GM11168 (cell line): Measurements from ENCODE around the gene WHRN.

ENCODE experiments used
- in situ Hi-C: fragments of 300-500 bp; cut with MboI; formaldehyde crosslinking; loops from one replicate; pipeline ENCODE4 v1.12.0; 2022; ENCODE audit warnings: low sequenced_read_pairs; ENCODE audit not compliant: unreplicated experiment

Gene WHRN

DNA sequence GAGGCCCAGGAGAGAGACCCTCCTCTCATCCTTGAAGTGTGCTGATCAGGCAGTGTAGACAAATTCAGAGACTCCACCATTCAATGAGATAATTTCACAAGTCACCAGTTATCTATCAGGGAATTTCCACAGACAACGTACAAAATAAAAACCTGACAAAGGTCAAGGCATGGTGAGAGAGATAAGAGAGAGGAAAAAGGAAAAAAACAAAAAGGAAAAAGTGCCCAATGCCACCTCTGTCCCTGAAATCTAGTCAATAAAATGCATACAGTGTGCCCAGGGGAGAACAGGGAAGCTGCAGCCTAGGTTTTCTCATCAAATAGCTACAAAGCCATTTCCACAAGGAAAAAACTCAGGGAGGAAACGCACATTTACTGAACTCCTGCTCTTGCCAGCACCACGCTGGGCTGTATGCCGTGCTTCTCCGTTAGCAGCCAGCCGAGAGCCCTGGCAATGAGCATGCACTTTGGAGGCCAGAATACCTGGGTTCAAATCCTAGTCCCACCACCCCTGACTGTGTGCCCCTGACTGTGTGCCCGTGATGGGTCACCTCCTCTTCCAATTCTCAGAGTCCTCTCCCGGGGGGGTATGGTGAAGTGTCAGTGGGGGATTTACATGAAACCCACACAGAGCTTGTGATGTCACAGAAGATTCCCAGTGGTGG is 11.6 kb downstream of the WHRN start:
- in situ Hi-C loops = no loop called here

DNA sequence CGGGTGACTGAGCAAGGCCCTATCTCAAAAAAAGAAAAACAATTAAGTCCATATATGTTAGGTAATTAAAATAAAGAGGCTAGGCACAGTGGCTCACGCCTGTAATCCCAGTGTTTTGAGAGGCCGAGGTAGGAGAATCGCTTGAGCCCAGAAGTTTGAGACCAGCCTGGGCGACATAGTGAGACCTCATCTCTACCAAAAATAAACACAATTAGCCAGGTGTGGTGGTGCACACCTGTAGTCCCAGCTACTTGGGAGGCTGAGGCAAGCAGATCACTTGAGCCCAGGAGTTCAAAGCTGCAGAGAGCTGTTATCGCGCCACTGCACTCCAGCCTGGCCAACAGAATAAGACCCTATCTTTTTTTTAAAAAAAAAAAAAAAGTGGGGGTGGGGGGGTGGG is 12.3 kb downstream of the WHRN start:
- in situ Hi-C loops = no loop called here

DNA sequence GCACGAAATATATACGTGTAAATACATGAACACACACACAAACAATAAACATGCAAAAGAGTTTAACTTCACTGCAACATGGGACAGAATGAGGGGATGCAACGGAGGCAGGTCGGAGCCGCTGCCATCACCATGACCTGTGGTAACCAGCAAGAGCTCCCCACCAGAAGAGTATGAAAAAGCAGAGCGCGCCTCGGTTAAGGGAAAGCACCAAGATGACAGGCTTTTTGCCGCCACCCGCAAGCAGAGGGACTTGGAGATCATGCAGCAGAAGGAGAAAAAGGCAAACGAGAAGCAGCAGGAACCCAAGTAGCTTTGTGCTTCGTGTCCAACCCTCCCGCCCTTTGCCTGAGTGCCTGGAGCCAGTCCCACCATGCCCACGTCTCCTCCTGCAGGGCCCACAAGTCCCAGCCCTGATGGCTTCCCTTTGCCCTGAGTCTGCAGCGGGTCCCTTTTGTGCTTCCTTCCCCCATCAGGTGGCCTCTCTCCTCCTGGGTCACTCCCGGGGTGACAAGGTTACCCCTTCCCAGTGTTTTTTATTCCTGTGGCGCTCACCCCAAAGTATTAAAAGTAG is 13.8 kb downstream of the WHRN start:
- in situ Hi-C loops = no loop called here

DNA sequence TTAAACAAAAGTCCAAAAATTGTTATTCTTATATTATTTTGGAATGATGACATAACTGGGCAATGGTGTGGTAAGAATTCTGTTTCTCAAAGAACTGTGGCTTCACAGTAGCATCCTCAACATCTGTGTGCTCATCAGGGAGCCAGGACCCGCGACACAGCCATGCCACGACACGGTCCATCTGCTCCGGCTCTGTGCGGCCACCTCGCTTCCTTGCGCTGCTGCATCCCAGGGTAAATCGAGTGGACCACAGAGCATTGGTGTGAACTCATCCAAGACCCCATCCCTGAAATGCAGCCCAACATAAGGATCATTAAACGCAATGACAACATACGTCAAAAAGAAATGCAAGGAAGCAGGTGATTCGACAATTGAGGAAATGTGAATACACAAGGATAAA is 15.3 kb downstream of the WHRN start:
- in situ Hi-C loops = loop anchor here (5.0 kb wide), 1 partner anchor 157 kb away; no protein-coding TSS in a partner anchor

DNA sequence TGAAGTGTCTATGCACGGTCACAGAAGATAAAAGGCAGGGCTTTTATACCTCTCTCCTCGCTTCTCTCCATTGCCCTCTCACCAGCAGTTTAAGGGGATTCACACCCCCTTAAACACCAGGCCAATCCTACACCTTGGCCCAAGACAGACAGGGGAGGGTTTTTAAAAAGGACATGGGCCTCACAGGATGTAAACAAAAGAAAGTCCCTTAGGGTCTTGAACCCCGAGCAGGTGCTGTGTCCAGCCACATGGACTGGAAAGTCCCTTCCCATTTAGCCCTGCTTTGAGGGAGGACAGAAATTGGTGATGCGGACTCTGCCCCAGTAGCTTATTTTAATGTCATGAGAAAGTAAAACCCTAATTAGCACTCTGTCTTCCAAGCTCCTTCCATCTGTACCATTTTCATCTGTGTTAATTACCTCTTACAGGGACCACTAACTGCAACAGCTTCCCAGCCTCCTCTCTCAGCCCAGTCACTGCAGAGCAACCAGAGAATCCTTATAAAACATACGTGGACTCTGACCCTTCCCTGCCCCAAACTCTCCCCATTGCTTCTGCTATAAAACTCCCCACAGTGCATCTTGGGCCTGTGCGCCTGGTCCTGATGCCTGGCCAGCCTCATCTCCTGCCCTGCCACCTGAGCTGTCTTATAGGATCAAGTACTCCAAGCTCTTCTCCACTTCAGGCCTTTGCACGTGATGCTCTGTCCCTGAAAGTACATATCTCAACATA is 16.7 kb downstream of the WHRN start:
- in situ Hi-C loops = loop anchor here (5.0 kb wide), 1 partner anchor 159 kb away; no protein-coding TSS in a partner anchor

DNA sequence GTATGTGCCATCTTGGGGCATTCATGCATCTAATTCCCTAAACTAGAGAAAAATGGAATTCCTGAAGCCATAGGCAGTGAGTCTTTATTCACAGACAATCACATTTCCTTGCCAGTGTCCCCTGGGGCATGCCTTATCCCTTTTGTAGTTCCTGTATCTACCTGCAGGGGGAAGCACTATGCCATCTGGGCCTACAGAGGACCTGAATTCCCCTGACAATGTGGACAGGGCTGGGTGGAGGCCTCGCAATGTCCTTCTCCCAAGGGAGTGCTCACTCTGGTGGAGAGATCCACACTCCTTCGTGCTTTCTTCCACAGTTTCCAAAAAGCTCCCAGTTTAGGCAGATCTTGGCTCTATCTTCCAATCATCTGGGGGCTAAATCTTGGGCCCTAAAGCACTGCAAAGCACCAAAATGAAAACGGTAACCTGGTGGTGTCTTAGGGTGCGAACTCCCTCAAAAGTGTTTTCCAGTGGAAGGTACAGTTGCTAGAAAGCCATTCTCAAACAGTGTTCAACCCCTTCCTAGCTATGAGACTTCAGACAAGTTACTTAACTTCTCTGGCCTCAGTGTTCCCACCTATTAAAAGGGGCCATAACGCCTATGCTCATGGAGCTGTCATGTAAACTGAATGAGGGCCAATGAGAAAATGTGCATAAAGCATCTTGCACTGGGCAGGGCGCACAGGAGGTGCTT is 17.5 kb downstream of the WHRN start:
- in situ Hi-C loops = loop anchor here (5.0 kb wide), 1 partner anchor 160 kb away; no protein-coding TSS in a partner anchor

DNA sequence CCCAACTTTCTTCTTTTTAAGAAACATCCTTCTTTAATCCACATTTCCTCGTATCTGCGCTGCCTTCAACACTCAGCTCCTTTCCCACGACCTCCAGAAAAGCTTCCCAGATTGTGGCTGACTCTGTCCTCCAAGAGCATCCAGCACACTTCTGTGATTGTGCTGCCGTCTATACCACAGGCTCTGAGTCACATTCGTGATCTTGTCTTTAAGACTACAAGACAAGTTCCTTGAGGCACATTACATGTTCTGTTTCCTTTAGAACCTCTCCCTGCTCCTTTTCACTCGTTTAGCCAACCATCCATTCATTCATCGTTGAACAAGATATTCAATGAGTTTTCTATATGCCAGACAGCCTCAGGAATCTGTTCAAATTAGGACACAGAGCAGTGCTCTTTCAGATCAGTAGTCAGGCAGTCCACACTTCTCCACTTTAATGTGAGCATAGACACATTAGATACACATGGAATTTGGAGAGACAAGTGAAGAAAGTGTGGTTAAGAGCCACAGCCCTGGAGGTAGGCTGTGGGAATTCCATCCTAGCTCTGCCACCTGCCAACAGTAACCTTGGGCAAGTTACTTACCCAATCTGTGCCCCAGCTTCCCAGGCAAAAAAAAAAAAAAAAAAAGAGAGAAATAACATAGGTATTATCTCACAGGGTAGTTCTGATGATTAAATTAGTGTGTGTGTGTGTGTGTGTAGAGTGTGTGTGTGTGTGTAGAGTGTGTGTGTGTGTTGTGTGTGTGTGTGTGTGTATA is 18.9 kb downstream of the WHRN start:
- in situ Hi-C loops = loop anchor here (5.0 kb wide), 1 partner anchor 161 kb away; no protein-coding TSS in a partner anchor

DNA sequence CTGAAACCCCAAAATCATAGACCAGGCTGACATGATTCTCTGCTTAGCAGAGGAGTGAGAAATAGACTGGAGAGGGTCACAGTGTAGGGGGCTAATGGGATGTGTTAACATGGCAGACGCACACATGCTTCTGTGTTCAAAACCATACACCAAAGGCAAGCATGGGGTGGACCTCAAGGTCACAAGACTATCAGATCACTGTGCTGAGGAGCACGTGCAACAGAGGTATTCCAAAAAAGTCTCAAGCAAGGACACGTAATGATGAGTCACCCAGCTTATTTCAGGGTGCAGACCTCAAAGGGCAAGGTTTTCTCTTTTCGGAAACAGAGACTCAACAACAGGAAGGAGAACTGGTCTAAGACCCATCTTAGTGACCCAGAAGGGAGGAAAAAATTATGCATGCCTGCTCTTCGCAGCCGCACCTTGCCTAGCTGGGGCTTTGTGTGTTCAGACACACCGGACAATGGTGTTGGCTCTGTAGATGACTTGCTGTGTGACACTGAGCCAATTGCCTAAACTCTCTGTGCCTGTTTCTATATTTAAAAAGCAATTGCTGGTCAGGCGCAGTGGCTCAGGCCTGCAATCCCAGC is 20.3 kb downstream of the WHRN start:
- in situ Hi-C loops = loop anchor here (5.0 kb wide), 1 partner anchor 162 kb away; no protein-coding TSS in a partner anchor

DNA sequence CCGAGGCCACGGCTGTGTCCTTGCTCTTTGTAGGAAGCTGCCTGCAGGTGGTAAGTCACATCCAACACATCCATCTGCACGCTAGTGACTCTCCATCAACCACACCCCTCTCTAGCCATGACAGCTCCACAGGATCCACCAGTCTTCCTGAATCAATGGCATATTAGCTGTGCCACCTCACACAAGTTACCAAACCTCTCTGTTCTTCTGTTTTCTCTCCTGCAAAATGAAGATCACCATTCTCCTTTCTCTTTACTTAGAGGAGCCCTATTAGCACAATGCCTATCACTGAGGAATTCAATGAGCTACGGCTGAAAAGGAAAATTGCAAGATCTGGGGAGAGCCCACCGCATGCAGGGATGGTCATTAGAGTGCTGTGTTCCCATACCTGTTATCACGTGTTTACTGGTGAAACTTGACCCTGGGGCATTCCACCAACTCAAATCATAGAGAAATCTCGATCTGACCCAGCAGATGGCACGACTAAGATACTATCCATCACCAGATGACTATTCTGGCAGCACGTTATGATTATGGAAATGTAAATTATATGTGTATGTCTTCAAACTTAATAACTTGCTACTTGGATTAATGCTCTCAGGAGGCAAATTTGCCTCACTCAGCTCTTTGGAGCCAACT is 20.9 kb downstream of the WHRN start:
- in situ Hi-C loops = no loop called here

DNA sequence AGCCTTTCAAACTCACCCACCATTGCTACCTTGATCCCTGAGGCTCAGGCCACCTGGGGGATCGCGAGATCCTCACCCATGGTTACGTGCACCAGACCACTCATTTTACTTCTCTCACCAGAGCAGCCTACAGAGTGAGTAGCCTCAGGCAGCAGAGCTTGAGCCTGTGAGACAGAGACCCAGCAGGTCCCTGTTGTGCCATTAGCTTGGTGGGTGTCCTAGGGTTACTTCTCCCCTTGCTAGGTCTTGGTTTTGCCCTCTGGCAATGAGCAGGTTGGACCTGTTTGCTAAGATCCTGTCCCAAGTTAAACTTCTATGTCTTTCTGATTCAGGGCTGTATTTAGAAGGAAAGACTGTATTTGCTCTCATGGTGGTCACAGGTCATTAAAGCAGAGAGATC is 21.8 kb downstream of the WHRN start:
- in situ Hi-C loops = no loop called here

DNA sequence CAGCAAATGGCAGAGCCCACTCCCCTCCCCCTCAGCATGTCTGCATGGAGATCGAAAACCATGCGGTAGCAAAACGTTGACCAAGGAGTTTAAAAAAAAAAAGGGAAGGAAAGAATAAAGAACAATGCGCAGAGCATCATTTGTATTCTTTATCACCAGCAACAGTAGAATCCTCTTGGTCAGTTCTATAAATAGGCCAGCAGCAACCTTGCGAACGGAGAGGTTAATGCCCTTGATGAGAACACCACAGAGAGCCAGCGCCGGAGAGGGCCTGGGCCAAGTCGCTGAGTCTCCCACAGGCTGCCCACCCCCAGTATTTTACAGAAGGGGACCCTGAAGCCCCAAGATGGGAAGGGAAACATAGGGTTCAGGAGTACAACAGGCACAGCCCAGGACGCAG is 22.7 kb downstream of the WHRN start:
- in situ Hi-C loops = no loop called here

DNA sequence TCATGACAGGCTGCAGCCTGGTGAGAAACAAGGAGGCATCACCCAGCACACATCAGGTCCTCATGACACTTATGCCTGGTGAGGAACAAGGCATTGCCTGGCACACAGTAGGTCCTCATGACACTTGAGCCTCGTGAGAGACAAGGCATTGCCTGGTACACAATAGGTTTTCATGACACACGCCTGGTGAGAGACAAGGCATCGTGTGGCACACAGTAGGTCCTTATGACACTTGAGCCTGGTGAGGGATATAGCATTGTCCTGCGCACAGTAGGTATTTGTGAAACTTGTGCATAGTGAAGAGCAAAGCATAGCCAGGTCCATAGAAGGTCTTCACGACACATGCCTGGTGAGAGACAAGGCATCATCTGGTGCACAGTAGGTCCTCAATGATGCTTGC is 23.5 kb downstream of the WHRN start:
- in situ Hi-C loops = no loop called here

DNA sequence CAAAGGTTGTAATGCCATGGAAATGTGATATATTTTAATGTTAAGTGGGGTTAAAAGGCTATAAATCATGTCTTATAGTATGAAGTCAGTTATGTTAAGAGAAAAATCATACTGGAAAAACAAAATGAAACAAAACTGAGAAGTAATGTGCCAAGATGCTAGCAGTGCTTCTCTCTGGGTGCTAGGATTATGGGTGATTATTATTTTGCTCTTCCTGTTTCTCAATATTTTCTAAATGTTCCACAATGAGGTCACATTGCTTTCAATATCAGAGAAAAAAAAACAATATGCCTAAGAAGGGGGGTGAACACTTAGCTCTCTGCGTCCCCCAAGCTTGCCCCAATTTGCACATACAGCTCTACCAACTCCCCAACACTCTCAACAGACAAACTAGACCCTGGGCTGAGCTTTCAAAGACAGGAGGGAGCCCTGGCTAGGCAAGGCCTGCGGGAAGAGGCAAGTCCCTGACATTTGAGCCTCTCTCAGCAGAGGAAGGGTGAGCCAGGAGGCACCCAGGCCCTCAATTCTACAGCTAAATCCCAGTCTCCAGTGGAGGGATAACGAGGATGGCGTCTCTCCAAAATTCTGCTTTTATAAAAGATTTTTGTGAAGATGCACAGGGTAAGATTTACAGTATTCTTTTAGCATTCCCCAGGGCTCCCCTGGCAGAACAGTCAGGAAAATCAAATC is 24.4 kb downstream of the WHRN start:
- in situ Hi-C loops = no loop called here

DNA sequence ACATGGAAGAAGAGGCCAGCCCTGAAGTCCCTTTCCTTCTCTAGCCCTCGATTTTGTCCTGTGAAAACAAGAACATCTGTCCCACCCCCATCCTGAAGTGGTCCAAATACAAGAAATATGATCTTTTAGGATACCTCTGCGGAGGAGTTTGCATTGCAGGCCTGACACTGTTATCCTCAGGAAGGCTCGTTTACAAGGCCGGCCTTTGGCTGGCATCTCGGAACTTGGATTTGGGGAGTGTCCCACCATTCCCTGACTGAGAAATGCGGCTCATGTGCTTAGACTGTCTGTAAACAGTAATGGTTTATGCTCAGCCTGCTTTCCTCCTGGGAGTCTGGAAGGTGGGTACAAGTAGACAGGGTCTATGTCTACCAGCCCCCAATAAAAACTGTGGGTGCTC is 26.4 kb downstream of the WHRN start:
- in situ Hi-C loops = no loop called here

DNA sequence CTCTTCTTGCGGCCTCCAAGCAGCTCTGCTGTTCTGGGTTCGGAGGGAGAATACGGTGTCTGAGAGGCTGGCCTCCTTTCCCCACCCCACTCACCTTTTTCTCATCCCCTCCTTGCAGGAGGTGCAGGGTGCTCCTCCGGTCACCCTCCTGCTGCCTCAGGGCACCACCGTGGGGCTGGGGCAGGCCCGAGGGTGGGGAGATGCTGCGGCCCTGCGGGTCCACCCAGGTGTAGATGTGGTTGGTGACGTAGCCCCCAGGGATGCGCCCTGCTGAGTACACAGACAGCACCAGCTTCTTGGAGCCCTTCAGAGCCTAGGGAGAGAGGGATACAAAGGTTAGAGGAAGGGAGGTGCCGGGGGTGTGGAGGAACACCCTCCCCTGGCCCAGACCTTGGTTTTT is 26.8 kb downstream of the WHRN start:
- in situ Hi-C loops = no loop called here

DNA sequence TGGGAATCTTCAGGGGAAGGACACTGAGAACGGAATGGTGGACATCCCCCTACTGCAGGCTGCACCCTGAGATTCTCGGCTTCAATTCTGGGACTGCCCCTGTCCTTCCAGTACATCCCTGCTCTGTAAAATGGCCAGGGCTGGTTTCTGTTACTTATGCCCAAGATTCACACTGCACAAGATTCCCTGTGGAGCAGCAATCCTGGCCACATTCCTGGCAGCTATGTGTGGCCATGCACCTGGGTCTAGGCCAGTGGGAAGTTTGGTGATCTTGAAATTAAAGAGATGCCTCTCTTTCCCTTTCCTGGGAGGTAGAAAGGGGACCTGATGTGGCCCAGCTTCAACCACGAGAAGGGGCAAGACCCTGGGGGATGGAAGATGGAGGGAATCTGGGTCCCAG is 27.6 kb downstream of the WHRN start:
- in situ Hi-C loops = no loop called here

DNA sequence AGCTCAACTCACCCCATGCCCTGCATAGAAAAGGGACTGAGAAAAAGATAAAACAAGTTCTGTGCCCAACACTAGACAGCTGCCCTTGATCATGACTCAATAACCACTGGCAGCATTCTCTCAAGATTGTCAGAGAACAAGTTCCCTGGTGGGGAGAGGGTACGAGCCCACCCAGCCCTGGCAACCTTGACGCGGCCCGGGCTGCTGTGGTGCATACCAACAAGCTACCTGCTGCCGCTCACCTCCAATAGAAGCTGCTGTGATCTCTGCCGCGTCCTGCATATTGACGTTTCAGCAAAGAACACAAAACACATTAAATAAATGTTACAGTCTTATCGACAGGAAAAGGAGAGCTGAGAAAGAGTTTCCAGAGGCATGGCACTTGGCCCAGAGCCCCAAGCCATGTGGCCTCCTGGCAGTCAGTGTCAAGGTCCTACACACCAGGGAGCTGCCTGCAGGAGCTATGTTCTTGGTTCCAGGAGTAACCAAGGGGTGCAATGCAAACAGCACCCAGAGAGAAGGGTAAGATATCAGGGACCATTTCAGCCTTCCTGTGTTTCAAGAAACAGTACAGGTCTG is 28.3 kb downstream of the WHRN start:
- in situ Hi-C loops = no loop called here

DNA sequence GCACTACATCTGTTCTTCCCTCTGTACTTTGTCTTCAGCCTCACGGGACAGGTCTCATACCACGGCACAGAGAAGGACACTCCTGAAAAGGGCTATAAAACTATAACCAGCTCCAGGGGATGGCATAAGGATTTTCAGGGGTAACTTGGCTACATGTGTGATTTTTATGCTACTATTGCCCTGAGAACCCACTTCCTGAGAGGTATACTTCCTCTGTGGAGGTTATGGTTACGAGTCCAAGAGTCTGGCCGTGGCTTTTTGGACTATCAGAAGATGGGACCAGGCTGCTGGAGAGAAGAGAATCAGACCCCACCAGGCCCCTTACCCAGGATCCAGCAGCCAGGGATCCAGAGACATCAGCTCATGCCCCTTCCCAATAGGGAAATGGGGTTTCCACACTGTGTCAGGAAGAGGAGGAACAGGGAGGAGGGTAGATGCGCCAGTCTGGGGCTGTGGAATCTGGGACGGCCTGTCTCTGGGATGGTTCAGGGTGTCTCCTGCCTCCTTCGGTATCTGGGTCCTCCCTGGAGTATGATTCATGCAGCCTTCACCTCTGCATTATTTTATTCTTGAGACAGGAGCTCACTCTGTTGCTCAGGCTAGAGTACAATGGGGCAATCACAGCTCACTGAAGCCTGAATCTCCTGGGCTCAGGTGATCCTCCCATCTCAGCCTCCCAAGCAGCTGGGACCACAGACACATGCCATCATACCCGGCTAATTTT is 29.7 kb downstream of the WHRN start:
- in situ Hi-C loops = no loop called here
